Prostate gland (tissue), 2 donors: ENCODE results near the gene ALKBH2.

Experiments used
- CTCF ChIP-seq, 4 experiments: fragments of 200-600 bp in 2 of 4; fragments of 450-650 bp in 2 of 4; sonication (generic) in 2 of 4; IDR thresholded peaks; 1 replicate in 3 of 4; 2 replicates in 1 of 4; pipeline ENCODE4 v1.5.1; 2016 to 2019; ENCODE audit warnings: antibody characterized with exemption in 4 of 4, mild to moderate bottlenecking in 2 of 4, moderate library complexity in 2 of 4
- POLR2AphosphoS5 ChIP-seq: sonication (generic); formaldehyde crosslinking; IDR thresholded peaks from one replicate; pipeline ENCODE4 v1.6.1; 2017; ENCODE audit warnings: antibody characterized with exemption

GRCh38 chr12:109134186-109134917 lies 41.1 kb upstream of the ALKBH2 start:
- no peak for TF ChIP-seq POLR2AphosphoS5
- peak in 2 of 4 experiments; percentile 27 to 29 for TF ChIP-seq CTCF (IDR thresholded peaks at IDR 0.05)
